PC-9 (cell line): ENCODE results near the gene CNOT6L.

Experiments used
- EZH2 ChIP-seq: fragments of 200-600 bp; sonication (generic); IDR thresholded peaks from 2 replicates; pipeline ENCODE4 v1.8.0; 2017; ENCODE audit warnings: antibody characterized with exemption, low read depth
- TF ChIP-seq, protein P1 (sequence below): fragments of 200-600 bp; sonication (generic); conservative IDR thresholded peaks from 2 replicates; pipeline ENCODE4 v1.6.1; 2017; ENCODE audit warnings: mixed run types, antibody characterized with exemption, mild to moderate bottlenecking, moderate library complexity

DNA sequence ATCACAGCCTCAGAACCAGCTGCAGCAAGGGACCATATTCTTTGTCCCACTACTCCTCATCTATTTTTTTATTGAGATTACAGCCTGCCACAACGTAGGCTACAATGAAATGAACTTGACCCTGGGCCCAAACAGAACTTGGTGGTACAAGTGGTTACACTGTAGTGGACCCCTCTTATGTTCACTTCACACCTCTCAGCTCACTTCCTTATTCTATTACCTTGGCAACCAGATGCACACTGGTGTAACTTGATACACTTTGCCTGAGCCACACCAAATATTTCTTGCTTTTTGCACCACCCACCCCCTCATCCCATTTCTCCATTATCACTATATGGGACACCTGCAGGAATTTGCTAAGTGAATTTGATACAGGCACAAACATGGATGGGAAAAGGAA lies 107.7 kb downstream of the CNOT6L start:
- TF ChIP-seq, protein P1, sequence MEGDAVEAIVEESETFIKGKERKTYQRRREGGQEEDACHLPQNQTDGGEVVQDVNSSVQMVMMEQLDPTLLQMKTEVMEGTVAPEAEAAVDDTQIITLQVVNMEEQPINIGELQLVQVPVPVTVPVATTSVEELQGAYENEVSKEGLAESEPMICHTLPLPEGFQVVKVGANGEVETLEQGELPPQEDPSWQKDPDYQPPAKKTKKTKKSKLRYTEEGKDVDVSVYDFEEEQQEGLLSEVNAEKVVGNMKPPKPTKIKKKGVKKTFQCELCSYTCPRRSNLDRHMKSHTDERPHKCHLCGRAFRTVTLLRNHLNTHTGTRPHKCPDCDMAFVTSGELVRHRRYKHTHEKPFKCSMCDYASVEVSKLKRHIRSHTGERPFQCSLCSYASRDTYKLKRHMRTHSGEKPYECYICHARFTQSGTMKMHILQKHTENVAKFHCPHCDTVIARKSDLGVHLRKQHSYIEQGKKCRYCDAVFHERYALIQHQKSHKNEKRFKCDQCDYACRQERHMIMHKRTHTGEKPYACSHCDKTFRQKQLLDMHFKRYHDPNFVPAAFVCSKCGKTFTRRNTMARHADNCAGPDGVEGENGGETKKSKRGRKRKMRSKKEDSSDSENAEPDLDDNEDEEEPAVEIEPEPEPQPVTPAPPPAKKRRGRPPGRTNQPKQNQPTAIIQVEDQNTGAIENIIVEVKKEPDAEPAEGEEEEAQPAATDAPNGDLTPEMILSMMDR = no peak
- TF ChIP-seq EZH2 = no peak
